Lower leg skin (tissue), 3 donors: Measurements from ENCODE around the gene KIAA0513.

Experiments
- CTCF ChIP-seq, 3 donors: fragments of 450-650 bp; IDR thresholded peaks; one replicate each; pipeline ENCODE4 v1.5.1; 2016; ENCODE audit warnings: antibody characterized with exemption in 3 of 3, mild to moderate bottlenecking in 3 of 3, moderate library complexity in 2 of 3
- POLR2A ChIP-seq, 2 donors: fragments of 450-650 bp; IDR thresholded peaks; one replicate each; pipeline ENCODE4 v1.6.1; 2016 to 2017; ENCODE audit warnings: antibody characterized with exemption in 2 of 2, mild to moderate bottlenecking in 1 of 2, moderate library complexity in 1 of 2

GRCh38 chr16:85090181-85090580, 62.6 kb downstream of the KIAA0513 start:
- TF ChIP-seq POLR2A (IDR thresholded peaks at IDR 0.05) (no peak), CTCF (IDR thresholded peaks at IDR 0.05) (no peak)
